Ramos (cell line): ENCODE data around the gene AHSG.
"Not testable (repeated sequence)": the region's sequence is repeated elsewhere in the genome, so short reads cannot be mapped to it uniquely, and the experiment has no call there.

Experiments
- in situ Hi-C: fragments of 300-500 bp; cut with MboI; formaldehyde crosslinking; loops from one replicate; pipeline ENCODE4 v1.14.3; 2022; ENCODE audit warnings: low sequenced_read_pairs; ENCODE audit not compliant: unreplicated experiment

AHSG gene, protein sequence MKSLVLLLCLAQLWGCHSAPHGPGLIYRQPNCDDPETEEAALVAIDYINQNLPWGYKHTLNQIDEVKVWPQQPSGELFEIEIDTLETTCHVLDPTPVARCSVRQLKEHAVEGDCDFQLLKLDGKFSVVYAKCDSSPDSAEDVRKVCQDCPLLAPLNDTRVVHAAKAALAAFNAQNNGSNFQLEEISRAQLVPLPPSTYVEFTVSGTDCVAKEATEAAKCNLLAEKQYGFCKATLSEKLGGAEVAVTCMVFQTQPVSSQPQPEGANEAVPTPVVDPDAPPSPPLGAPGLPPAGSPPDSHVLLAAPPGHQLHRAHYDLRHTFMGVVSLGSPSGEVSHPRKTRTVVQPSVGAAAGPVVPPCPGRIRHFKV

DNA sequence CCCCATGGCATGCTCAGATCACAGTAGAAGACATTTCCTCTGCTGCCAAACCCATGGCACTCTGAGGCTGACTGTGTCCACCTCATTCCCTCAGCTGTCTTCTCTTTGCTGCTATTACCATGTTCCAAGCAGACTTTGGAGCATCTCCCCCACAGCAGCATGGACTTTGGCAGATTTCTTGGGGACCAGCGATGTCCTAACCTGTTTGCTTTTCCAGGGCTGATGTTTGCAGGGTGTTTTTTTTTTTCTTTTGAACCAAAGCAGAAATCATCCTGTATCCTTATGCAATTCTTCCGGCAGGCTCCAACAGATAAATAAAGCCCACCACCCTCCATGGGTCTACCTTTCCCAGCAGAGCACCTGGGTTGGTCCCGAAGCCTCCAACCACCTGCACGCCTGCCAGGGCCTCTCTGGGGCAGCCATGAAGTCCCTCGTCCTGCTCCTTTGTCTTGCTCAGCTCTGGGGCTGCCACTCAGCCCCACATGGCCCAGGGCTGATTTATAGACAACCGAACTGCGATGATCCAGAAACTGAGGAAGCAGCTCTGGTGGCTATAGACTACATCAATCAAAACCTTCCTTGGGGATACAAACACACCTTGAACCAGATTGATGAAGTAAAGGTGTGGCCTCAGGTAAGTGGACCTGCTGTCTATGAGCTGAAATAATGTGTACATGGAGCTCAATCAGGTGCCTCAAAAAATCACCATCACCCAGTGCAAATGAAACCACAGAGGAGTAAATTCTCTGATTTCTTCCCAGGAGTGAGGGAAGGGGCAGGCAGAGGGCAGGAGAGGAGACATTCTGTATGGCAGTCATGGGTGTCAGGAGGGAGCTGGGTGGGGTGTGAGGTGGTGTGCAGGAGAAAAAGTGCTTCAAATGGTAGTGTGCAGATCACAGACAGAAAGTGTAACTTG is at the start of gene AHSG:
TSS of gene AHSG (plus strand) at position 340 of the 916 bp plus-strand sequence. CDS start at position 422, 82 bp downstream.
- in situ Hi-C loops: loop anchor here (10.0 kb wide), 1 partner anchor 552 kb away; no protein-coding TSS in a partner anchor

GRCh38 chr3:186564586-186564985 is 48.3 kb upstream of the AHSG start:
- in situ Hi-C loops: no loop called here

DNA sequence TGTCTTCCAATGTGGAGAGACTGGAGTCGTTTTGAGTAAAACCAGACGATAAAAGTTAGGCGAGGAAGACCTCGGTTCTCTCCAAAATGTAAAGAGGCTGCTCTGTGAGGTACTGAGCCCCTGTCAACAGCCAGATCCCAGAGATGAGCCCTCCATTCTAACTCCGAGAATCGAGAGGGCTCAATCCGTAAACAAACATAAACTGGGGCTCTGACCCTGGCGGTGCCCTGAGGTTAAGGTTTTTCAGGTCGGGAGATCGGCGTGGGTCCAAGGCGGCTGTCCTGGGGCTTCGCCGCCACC is 46.1 kb upstream of the AHSG start:
- in situ Hi-C loops: no loop called here

DNA sequence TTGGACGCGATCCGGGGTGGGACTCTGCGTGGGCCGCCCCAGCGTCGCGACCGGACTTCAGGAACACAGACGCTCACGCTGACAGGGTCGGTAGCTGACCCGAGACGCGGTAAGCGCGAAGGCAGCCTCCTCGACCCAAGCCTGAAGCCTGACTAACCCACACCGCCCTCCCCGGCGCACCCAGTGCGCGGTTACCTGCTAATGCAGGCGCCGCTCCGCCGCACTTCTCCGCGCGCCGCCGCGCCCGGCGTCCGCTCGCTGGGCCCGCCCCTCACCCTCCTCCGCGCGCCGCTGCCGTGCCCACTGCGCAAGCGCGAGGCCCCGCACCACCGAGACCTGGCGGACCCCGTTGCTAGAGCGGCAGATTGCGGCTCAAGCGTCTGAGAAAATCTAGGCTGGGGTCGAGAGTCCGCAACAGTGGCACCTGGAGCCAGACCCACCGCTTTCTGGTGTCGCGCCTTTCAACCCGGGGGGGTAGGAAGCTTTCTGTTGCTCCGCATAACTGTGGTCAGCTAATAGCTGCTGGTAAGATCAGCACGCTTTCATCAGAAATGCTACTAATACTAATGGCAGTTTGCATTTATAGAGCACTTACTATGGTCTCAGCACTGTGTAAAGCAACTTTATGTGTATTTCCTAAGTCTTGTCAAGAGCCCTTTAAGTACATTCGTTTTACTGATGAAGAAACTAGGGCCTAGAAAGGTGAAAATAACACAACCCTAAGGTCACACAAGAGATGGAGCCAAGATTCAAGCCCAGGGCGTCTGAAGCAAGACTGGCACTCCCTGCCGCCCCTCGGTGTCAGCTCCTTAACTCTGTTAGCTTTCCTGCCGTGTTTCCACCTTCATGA is 45.6 kb upstream of the AHSG start, which contains the start of gene TBCCD1:
TSS of gene TBCCD1 (minus strand) at position 268 of the 850 bp plus-strand sequence. CDS start 3,010 bp downstream, outside the sequence.
- in situ Hi-C loops: no loop called here

DNA sequence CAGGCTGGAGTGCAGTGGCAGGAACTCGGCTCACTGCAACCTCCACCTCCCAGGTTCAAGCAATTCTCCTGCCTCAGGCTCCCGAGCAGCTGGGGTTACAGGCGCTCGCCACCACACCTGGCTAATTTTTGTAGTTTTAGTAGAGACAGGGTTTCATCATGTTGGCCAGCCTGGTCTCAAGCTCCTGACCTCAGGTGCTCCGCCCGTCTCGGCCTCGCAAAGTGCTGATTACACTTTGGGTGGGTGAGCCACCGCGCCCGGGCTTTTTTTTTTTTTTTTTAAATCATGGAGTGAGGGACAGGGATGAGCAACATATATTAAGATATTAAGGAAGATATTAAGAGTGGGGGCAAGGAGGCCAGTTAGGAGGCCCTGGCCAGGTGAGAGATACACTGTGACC is 43.5 kb upstream of the AHSG start:
- in situ Hi-C loops: not testable (repeated sequence)

- in situ Hi-C loops: no loop called here
These were observed 43.1 kb upstream of the AHSG start for GRCh38 chr3:186569779-186570095.

DNA sequence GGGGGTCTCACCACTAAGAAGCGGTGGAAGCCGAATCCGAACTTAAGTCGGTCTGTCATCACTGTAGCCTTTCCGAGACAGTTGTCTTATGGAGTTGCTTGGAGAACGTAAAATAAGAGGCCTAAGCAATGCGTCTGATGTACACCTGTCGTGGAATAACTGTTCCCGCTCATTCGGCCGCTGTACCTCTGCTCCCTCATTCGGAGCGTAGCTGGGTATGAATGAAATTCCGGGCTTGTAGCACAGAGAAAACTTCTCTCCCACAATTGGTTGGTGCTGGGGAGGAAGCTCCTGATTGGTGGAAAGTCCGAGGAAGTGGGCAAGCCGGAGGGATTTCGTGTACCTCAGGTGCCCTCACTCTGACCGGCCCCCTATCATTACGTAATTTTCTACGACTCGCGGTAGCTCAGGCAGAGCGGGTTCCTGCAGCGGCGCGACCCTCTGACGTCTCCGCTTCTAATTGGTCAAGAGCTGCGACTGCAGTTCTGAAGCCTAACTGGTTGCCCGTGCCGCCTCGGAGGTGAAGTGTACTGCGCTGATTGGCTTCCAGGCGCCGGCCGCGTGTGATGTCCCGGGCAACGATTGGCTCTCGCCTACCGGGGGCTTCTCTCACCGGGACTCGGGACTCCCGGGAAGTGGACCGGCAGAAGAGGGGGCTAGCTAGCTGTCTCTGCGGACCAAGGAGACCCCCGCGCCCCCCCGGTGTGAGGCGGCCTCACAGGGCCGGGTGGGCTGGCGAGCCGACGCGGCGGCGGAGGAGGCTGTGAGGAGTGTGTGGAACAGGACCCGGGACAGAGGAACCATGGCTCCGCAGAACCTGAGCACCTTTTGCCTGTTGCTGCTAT is 42.5 kb upstream of the AHSG start, which contains the start of gene DNAJB11:
TSS of gene DNAJB11 (plus strand) at position 625 of the 845 bp plus-strand sequence. CDS start at position 803, 178 bp downstream.
- in situ Hi-C loops: no loop called here

DNA sequence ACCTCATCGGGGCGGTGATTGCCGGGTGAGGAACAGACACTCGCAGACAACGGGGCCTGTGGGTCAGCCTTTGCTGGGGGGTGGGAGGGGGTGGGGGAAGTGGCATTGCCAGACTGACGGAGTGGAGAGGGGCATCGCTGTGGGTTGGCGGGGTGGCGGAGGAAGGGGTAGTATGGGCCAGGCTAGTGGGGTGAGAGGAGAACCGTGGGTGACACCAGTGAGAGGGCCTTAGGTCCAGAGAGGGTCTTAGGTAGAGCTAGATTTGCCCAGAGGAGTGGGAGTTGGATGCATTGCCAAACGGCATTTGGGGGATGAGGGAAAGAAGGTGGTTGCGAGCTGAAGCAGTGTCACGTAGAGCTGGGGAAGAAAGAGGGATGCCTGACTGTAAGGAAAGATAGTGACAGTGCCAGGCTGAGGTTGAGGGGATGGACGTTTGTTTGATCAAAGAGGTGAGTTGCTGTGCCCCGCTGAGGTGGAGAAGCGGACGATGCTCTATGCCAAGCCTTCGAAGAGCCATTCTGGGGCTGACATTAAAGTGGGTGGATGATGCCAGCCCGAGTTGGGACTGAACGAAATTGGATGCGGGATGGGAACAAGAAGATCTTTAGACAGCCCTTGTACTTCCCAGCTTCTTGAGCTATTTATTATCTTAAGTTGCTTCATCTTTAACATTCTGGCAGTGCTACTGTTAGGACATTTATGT is 41.8 kb upstream of the AHSG start:
- in situ Hi-C loops: no loop called here

DNA sequence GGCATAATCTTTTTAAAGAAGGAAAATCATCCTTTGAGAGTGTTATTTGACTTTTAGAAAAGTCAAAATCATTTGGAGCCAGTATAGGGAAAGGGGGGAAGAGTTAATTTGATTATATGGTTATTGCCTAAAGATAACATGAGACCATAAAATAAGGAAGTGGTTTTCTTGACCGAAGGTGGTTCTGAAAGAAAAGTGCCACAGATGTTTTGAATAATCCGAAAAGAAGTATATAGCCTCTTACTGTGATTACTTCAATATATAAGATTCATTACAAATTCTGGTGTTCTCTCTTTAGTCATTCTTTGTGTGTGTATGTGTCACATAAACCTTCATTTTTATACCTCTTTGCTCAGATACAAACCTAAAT is 41.2 kb upstream of the AHSG start:
- in situ Hi-C loops: no loop called here

DNA sequence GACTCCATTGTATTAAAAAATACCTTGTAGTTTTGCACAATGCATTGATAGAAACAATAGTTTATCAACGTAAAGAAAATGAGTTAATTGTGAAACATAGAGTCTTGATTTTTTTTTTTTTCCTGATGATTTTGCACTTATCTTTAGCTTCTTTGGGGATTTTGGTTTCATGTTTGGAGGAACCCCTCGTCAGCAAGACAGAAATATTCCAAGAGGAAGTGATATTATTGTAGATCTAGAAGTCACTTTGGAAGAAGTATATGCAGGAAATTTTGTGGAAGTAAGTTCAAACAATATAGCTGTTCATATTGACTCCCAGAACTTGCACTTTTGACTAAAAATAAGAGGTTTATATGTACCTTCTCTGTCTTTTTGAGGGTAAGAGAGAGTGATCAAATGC is 35.3 kb upstream of the AHSG start:
- in situ Hi-C loops: no loop called here

DNA sequence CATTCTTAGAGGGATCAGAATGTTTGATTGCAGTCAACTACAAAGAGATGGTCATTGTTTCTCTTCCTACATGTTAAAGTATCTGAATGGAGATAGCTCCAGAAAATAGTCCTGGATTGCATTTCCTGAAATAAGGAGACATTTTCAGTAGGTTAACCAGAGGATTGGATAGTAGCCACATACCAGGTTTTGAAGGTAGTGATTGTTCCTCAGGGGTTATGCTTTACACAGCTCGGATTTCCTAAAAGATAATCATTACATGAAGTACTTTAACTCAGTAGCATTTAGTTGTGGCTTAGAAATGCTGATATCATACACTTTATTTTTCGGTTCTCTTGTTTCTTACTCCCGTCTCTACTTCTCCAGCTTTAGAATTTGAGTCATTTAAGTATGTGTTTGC is 32.1 kb upstream of the AHSG start:
- in situ Hi-C loops: no loop called here

GRCh38 chr3:186582541-186582940 is 30.3 kb upstream of the AHSG start:
- in situ Hi-C loops: no loop called here

- in situ Hi-C loops: no loop called here
These were observed 29.0 kb upstream of the AHSG start for GRCh38 chr3:186583831-186584230.

DNA sequence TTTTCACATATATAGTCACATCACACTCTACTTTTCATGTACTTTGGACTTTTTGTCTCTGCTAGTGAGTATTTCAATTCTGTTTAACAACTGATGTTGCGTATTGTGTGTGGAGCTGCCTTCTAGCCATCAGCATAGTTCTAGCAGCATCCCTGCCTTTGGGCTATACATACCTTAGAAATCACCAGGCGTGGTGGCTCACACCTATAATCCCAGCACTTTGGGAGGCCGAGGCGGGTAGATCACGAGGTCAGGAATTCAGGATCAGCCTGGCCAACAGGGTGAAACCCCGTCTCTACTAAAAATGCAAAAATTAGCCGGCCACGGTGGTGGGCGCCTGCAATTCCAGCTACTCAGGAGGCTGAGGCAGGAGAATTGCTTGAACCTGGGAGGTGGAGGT is 26.6 kb upstream of the AHSG start:
- in situ Hi-C loops: not testable (repeated sequence)

DNA sequence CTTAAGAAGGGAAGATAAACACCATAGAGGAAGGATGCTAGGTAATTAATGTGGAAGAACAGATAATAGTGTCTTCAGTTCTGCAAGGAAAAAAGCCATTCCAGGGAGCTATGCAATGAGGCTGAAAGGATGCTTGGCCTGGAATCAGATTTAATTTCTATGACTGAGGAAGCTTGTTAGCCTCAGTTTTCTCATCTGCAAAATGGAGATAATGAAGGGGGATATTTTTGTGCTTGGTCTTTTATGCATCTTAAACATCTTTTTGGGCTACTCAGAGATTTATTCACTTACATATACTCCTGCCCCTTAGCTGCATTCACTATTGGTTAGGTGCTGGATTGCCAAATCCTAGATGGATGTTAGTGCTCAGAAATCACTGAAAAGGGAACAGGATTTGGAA is 25.7 kb upstream of the AHSG start:
- in situ Hi-C loops: no loop called here

DNA sequence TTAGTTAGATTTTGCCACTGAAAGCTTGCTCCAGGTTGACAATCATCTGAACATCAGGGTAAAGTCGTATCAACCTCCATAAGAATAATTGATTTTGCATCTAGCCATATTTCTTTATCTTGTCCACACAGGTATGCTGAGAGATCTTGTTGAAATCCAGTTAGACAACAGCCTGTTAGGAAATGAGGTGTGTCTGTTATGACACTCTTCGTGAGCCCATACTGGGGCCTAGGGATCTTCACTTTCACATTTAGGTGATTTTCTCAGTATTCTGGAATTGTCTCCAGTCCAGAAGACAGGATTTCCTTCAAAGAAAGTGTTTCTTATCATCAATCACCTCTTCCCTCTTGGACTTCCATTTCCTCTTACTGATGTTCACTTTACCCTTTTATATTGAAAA is 24.2 kb upstream of the AHSG start:
- in situ Hi-C loops: no loop called here

- in situ Hi-C loops: no loop called here
These were observed 23.7 kb upstream of the AHSG start for GRCh38 chr3:186589121-186589520.

- in situ Hi-C loops: no loop called here
These were observed 22.8 kb upstream of the AHSG start for GRCh38 chr3:186589856-186590579.
